GM19238 (cell line): ENCODE results near the gene RBM33.

Source experiments
- DNase-seq: peaks from one replicate; pipeline ENCODE4 v3.0.0; 2011; ENCODE audit warnings: low spot score; ENCODE audit not compliant: insufficient read length

The RBM33 gene

GRCh38 chr7:155793720-155794119 lies 149.3 kb downstream of the RBM33 start:
- no peak for DNase-seq

GRCh38 chr7:155794196-155794595 lies 149.7 kb downstream of the RBM33 start:
- DNase-seq: no peak

- no peak for DNase-seq
Observed at GRCh38 chr7:155795401-155795800, 150.9 kb downstream of the RBM33 start.

- DNase-seq: no peak
Observed at GRCh38 chr7:155795951-155796350, 151.5 kb downstream of the RBM33 start.

GRCh38 chr7:155796381-155797261 lies 152.2 kb downstream of the RBM33 start:
- peak; percentile 79 for DNase-seq

GRCh38 chr7:155797262-155798250 lies 153.1 kb downstream of the RBM33 start:
- DNase-seq: no peak

GRCh38 chr7:155798673-155799439 lies 154.4 kb downstream of the RBM33 start:
- no peak for DNase-seq

GRCh38 chr7:155799514-155799913 lies 155.1 kb downstream of the RBM33 start:
- DNase-seq: no peak

- DNase-seq: no peak
Observed at GRCh38 chr7:155800301-155800700, 155.8 kb downstream of the RBM33 start.

GRCh38 chr7:155800741-155801267 lies 156.3 kb downstream of the RBM33 start:
- no peak for DNase-seq

GRCh38 chr7:155802291-155802690 lies 157.8 kb downstream of the RBM33 start:
- DNase-seq: no peak

- DNase-seq: no peak
Observed at GRCh38 chr7:155802906-155803417, 158.5 kb downstream of the RBM33 start.

GRCh38 chr7:155803418-155804376 lies 159.2 kb downstream of the RBM33 start:
- no peak for DNase-seq

- no peak for DNase-seq
Observed at GRCh38 chr7:155804431-155804831, 160.0 kb downstream of the RBM33 start.

GRCh38 chr7:155804897-155805825 lies 160.7 kb downstream of the RBM33 start:
- peak; percentile 85 for DNase-seq

- DNase-seq: no peak
Observed at GRCh38 chr7:155805826-155806095, 161.3 kb downstream of the RBM33 start.

- no peak for DNase-seq
Observed at GRCh38 chr7:155806096-155806871, 161.8 kb downstream of the RBM33 start.

- DNase-seq: no peak
Observed at GRCh38 chr7:155807065-155807671, 162.7 kb downstream of the RBM33 start.
